IMR-90 (cell line): Measurements from ENCODE around the gene CCDC171.

ENCODE experiments used
- FOS ChIP-seq: fragments of 150-350 bp; IDR thresholded peaks from 2 replicates; pipeline ENCODE4 v1.6.1; 2016; ENCODE audit warnings: low read depth, low read length
- MAFK ChIP-seq: IDR thresholded peaks from 2 replicates; pipeline ENCODE4 v1.6.1; 2012; ENCODE audit warnings: low read depth, low read length, improper control_type of control experiment
- MAZ ChIP-seq: IDR thresholded peaks from 2 replicates; pipeline ENCODE4 v1.6.1; 2012; ENCODE audit warnings: low read depth, mild to moderate bottlenecking, low read length, improper control_type of control experiment, moderate library complexity, borderline replicate concordance
- POLR2A ChIP-seq: IDR thresholded peaks from 2 replicates; pipeline ENCODE4 v1.6.1; 2012; ENCODE audit warnings: mild to moderate bottlenecking, low read depth, low read length
- RAD21 ChIP-seq: IDR thresholded peaks from 2 replicates; pipeline ENCODE4 v1.6.1; 2012; ENCODE audit warnings: low read length, improper control_type of control experiment
- TF ChIP-seq, protein P1 (sequence below): conservative IDR thresholded peaks from 2 replicates; pipeline ENCODE4 v1.5.1; 2012; ENCODE audit warnings: mild to moderate bottlenecking, low read depth, low read length, improper control_type of control experiment
- TF ChIP-seq, protein P2 (sequence below): fragments of 150-350 bp; IDR thresholded peaks from 2 replicates; pipeline ENCODE4 v1.6.1; 2016; ENCODE audit warnings: low read depth, mild to moderate bottlenecking, low read length, moderate library complexity, borderline replicate concordance
- TF ChIP-seq, protein P3 (sequence below): fragments of 150-350 bp; IDR thresholded peaks from 2 replicates; pipeline ENCODE4 v1.6.1; 2017; ENCODE audit warnings: mild to moderate bottlenecking, antibody characterized with exemption, low read length, low read depth

DNA sequence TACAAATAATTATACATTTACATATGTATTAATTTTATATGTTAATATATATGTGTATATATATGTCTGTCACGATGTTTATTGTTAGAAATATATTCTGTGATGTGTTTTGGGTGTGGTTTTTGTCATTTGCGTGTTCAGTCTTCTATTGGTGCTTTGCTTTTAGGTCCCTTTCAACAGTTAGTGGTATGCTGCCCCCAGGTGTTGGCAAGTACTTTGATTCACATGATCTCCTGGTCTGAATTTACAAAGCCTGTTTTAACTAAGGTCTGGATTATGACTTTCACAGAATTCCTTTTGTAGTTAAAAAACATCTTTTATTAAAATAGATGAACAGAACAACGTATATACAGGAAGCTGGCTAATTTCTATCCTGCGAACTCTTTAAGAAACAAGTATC lies 271.5 kb downstream of the CCDC171 start:
- no peak for TF ChIP-seq POLR2A
- TF ChIP-seq, protein P1, sequence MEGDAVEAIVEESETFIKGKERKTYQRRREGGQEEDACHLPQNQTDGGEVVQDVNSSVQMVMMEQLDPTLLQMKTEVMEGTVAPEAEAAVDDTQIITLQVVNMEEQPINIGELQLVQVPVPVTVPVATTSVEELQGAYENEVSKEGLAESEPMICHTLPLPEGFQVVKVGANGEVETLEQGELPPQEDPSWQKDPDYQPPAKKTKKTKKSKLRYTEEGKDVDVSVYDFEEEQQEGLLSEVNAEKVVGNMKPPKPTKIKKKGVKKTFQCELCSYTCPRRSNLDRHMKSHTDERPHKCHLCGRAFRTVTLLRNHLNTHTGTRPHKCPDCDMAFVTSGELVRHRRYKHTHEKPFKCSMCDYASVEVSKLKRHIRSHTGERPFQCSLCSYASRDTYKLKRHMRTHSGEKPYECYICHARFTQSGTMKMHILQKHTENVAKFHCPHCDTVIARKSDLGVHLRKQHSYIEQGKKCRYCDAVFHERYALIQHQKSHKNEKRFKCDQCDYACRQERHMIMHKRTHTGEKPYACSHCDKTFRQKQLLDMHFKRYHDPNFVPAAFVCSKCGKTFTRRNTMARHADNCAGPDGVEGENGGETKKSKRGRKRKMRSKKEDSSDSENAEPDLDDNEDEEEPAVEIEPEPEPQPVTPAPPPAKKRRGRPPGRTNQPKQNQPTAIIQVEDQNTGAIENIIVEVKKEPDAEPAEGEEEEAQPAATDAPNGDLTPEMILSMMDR: no peak
- TF ChIP-seq MAFK: no peak
- TF ChIP-seq FOS: no peak
- TF ChIP-seq RAD21: peak; percentile 24; the same call in 1 of the 2 replicates
- TF ChIP-seq, protein P2, sequence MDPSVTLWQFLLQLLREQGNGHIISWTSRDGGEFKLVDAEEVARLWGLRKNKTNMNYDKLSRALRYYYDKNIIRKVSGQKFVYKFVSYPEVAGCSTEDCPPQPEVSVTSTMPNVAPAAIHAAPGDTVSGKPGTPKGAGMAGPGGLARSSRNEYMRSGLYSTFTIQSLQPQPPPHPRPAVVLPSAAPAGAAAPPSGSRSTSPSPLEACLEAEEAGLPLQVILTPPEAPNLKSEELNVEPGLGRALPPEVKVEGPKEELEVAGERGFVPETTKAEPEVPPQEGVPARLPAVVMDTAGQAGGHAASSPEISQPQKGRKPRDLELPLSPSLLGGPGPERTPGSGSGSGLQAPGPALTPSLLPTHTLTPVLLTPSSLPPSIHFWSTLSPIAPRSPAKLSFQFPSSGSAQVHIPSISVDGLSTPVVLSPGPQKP: no peak
- no peak for TF ChIP-seq MAZ
- TF ChIP-seq, protein P3, sequence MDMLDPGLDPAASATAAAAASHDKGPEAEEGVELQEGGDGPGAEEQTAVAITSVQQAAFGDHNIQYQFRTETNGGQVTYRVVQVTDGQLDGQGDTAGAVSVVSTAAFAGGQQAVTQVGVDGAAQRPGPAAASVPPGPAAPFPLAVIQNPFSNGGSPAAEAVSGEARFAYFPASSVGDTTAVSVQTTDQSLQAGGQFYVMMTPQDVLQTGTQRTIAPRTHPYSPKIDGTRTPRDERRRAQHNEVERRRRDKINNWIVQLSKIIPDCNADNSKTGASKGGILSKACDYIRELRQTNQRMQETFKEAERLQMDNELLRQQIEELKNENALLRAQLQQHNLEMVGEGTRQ: no peak
